HepG2 (cell line): ENCODE results near the gene RAB40C. TPM values are rescaled to one million over a fixed set of nuclear protein-coding genes. Genes with fewer than 3 reads are reported as not detected.
A peak's percentile ranks its signal among the peaks of the same experiment; 100 is the strongest.

Experiments used
- ARID4A ChIP-seq: sonication (generic); formaldehyde crosslinking; IDR thresholded peaks from 2 replicates; pipeline ENCODE4 v1.5.0; 2020; ENCODE audit warnings: mild to moderate bottlenecking, missing genetic modification reagents, borderline replicate concordance
- BCL6 ChIP-seq: IDR thresholded peaks from 2 replicates; pipeline ENCODE4 v1.6.1; 2016; ENCODE audit warnings: missing genetic modification reagents, missing compliant biosample characterization
- GABPB1 ChIP-seq: IDR thresholded peaks from 2 replicates; pipeline ENCODE4 v1.6.1; 2016; ENCODE audit warnings: mild to moderate bottlenecking, missing genetic modification reagents, moderate library complexity, missing compliant biosample characterization
- KLF9 ChIP-seq: IDR thresholded peaks from 2 replicates; pipeline ENCODE4 v1.6.1; 2016; ENCODE audit warnings: low read depth
- MLLT10 ChIP-seq: sonication (generic); formaldehyde crosslinking; IDR thresholded peaks from 2 replicates; pipeline ENCODE4 v1.4.0; 2020; ENCODE audit warnings: missing genetic modification reagents
- NCOA1 ChIP-seq: sonication (generic); formaldehyde crosslinking; IDR thresholded peaks from 2 replicates; pipeline ENCODE4 v1.9.0; 2021; ENCODE audit warnings: missing genetic modification reagents
- SIN3A ChIP-seq: IDR thresholded peaks from 2 replicates; pipeline ENCODE4 v1.6.1; 2011; ENCODE audit warnings: low read depth, mild to moderate bottlenecking, control low read depth, low read length, borderline replicate concordance
- SMYD3 ChIP-seq: sonication (generic); formaldehyde crosslinking; IDR thresholded peaks from 2 replicates; pipeline ENCODE4 v1.8.1; 2023; ENCODE audit warnings: mild to moderate bottlenecking, missing genetic modification reagents
- SPEN ChIP-seq: sonication (generic); formaldehyde crosslinking; IDR thresholded peaks from 2 replicates; pipeline ENCODE4 v1.5.1; 2020; ENCODE audit warnings: low read depth, mild to moderate bottlenecking, missing genetic modification reagents
- ZC3H4 ChIP-seq: sonication (generic); formaldehyde crosslinking; IDR thresholded peaks from 2 replicates; pipeline ENCODE4 v1.4.0; 2020; ENCODE audit warnings: missing genetic modification reagents, borderline replicate concordance
- ZNF205 ChIP-seq: IDR thresholded peaks from 2 replicates; pipeline ENCODE4 v1.6.1; 2018; ENCODE audit warnings: missing biosample characterization, missing genetic modification reagents
- ZNF333 ChIP-seq: sonication (generic); formaldehyde crosslinking; IDR thresholded peaks from 2 replicates; pipeline ENCODE4 v1.4.0; 2020; ENCODE audit warnings: mild to moderate bottlenecking, missing genetic modification reagents, borderline replicate concordance
- polyA plus RNA-seq, 8 experiments: library from polyadenylated mRNA; depleted of rRNA in 3 of 8; stranded (reverse) in 7 of 8; unstranded in 1 of 8; fragments of >200 nt; fragmentation: Illumina TruSeq in 4 of 8; extraction: Trizol in 4 of 8; gene quantifications; 2 replicates each; pipeline versions ENCODE4 v1.2.1 to v1.2.3, GENCODE V29; 2011 to 2016; ENCODE audit warnings: low read depth in 4 of 8, missing spikeins in 1 of 8, mixed read lengths in 1 of 8; ENCODE audit not compliant: insufficient read depth in 1 of 8
- total RNA-seq, 5 experiments: library from RNA; depleted of rRNA; stranded (reverse); fragments of >200 nt; fragmentation: Illumina TruSeq; extraction: Trizol; gene quantifications; 2 replicates each; pipeline ENCODE4 v1.2.3, GENCODE V29; 2016; ENCODE audit warnings: low read depth in 1 of 5
- TF ChIP-seq, protein P1 (sequence below): sonication (generic); formaldehyde crosslinking; IDR thresholded peaks from 2 replicates; pipeline ENCODE4 v1.5.1; 2020; ENCODE audit warnings: missing genetic modification reagents, mild to moderate bottlenecking, borderline replicate concordance
- TF ChIP-seq, protein P2 (sequence below): sonication (generic); formaldehyde crosslinking; IDR thresholded peaks from 2 replicates; pipeline ENCODE4 v1.8.1; 2023; ENCODE audit warnings: missing genetic modification reagents, mild to moderate bottlenecking, borderline replicate concordance
- TF ChIP-seq, protein P3 (sequence below): IDR thresholded peaks from 2 replicates; pipeline ENCODE4 v1.6.1; 2016
- TF ChIP-seq, protein P4 (sequence below), 2 experiments: sonication (generic) in 1 of 2; formaldehyde crosslinking in 1 of 2; IDR thresholded peaks; 2 replicates each; pipeline versions ENCODE4 v1.5.1 to v1.6.1; 2011 to 2020; ENCODE audit warnings: borderline replicate concordance in 1 of 2, low read depth in 1 of 2, low read length in 1 of 2, mild to moderate bottlenecking in 1 of 2, missing genetic modification reagents in 1 of 2, moderate library complexity in 1 of 2
- TF ChIP-seq, protein P5 (sequence below): sonication (generic); formaldehyde crosslinking; IDR thresholded peaks from 2 replicates; pipeline ENCODE4 v1.5.0; 2020; ENCODE audit warnings: mild to moderate bottlenecking, missing genetic modification reagents, borderline replicate concordance

The RAB40C gene
- total and polyA plus RNA-seq, 2 of the 13 experiments (the other 11 are each of a cell fraction or from before 2014, with no cell fraction given): 7.7 to 11.5 TPM

GRCh38 chr16:566475-567372 lies 23.1 kb upstream of the RAB40C start, which contains the start of gene NHLRC4 (continued):
- TF ChIP-seq MLLT10 (CRISPR knock-in tag) (no peak), ARID4A (CRISPR knock-in tag) (no peak), ZC3H4 (CRISPR knock-in tag) (no peak), GABPB1 (CRISPR knock-in tag) (peak; percentile 49), ZNF333 (CRISPR knock-in tag) (0 out of 2 replicates have a peak, but pooled peaks have one; percentile 46), SMYD3 (no peak), SIN3A (peak; percentile 52; the same call in 1 of the 2 replicates), KLF9 (CRISPR knock-in tag) (no peak), SPEN (no peak), BCL6 (CRISPR knock-in tag) (peak; percentile 34; the same call in 1 of the 2 replicates), NCOA1 (no peak), ZNF205 (no peak)
- TF ChIP-seq, protein P1, sequence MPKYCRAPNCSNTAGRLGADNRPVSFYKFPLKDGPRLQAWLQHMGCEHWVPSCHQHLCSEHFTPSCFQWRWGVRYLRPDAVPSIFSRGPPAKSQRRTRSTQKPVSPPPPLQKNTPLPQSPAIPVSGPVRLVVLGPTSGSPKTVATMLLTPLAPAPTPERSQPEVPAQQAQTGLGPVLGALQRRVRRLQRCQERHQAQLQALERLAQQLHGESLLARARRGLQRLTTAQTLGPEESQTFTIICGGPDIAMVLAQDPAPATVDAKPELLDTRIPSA: no peak
- TF ChIP-seq, protein P2, sequence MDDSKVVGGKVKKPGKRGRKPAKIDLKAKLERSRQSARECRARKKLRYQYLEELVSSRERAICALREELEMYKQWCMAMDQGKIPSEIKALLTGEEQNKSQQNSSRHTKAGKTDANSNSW (CRISPR knock-in tag): no peak
- TF ChIP-seq, protein P3, sequence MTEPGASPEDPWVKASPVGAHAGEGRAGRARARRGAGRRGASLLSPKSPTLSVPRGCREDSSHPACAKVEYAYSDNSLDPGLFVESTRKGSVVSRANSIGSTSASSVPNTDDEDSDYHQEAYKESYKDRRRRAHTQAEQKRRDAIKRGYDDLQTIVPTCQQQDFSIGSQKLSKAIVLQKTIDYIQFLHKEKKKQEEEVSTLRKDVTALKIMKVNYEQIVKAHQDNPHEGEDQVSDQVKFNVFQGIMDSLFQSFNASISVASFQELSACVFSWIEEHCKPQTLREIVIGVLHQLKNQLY (CRISPR knock-in tag): no peak
- TF ChIP-seq, protein P4, sequence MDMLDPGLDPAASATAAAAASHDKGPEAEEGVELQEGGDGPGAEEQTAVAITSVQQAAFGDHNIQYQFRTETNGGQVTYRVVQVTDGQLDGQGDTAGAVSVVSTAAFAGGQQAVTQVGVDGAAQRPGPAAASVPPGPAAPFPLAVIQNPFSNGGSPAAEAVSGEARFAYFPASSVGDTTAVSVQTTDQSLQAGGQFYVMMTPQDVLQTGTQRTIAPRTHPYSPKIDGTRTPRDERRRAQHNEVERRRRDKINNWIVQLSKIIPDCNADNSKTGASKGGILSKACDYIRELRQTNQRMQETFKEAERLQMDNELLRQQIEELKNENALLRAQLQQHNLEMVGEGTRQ (IDR thresholded peaks at IDR 0.05; ENCODE audit: low read depth, low read length): no peak
- TF ChIP-seq, protein P4 (CRISPR knock-in tag; IDR thresholded peaks at IDR 0.05; ENCODE audit: borderline replicate concordance): no peak
- TF ChIP-seq, protein P5, sequence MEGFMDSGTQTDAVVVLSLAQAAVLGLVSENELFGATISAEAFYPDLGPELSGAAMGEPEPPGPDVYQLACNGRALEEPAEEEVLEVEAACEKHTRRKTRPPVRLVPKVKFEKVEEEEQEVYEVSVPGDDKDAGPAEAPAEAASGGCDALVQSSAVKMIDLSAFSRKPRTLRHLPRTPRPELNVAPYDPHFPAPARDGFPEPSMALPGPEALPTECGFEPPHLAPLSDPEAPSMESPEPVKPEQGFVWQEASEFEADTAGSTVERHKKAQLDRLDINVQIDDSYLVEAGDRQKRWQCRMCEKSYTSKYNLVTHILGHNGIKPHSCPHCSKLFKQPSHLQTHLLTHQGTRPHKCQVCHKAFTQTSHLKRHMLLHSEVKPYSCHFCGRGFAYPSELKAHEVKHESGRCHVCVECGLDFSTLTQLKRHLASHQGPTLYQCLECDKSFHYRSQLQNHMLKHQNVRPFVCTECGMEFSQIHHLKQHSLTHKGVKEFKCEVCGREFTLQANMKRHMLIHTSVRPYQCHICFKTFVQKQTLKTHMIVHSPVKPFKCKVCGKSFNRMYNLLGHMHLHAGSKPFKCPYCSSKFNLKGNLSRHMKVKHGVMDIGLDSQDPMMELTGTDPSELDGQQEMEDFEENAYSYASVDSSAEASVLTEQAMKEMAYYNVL: 0 out of 2 replicates have a peak, but pooled peaks have one; percentile 16
